GM18520 (cell line): Measurements from ENCODE around the gene RRAGD.
A peak's percentile ranks its signal among the peaks of the same experiment; 100 is the strongest.

ENCODE experiments used
- ATAC-seq: cut with Tn5 transposase; IDR thresholded peaks from one replicate; pipeline ENCODE4 v1.9.1; 2021; ENCODE audit not compliant: unreplicated experiment

The RRAGD gene

GRCh38 chr6:89378628-89379027 is 33.4 kb downstream of the RRAGD start:
- no peak for ATAC-seq

GRCh38 chr6:89375427-89376267 is 36.4 kb downstream of the RRAGD start:
- ATAC-seq = peak; percentile 74

GRCh38 chr6:89372506-89372901 is 39.6 kb downstream of the RRAGD start:
- peak; percentile 24 for ATAC-seq

- ATAC-seq = peak; percentile 47
Observed at GRCh38 chr6:89371849-89372505, 40.1 kb downstream of the RRAGD start.

GRCh38 chr6:89368999-89369398 is 43.1 kb downstream of the RRAGD start:
- ATAC-seq = no peak

- no peak for ATAC-seq
Observed at GRCh38 chr6:89368107-89368506, 44.0 kb downstream of the RRAGD start.

- no peak for ATAC-seq
Observed at GRCh38 chr6:89364586-89364985, 47.5 kb downstream of the RRAGD start.

GRCh38 chr6:89361171-89361570 is 50.9 kb downstream of the RRAGD start:
- no peak for ATAC-seq

GRCh38 chr6:89360415-89360999 is 51.6 kb downstream of the RRAGD start:
- peak; percentile 44 for ATAC-seq

- ATAC-seq = no peak
Observed at GRCh38 chr6:89359561-89359960, 52.5 kb downstream of the RRAGD start.

- peak; percentile 31 for ATAC-seq
Observed at GRCh38 chr6:89357390-89357789, 54.7 kb downstream of the RRAGD start.

GRCh38 chr6:89356642-89357170 is 55.4 kb downstream of the RRAGD start:
- ATAC-seq = no peak

GRCh38 chr6:89355511-89356194 is 56.4 kb downstream of the RRAGD start:
- no peak for ATAC-seq

GRCh38 chr6:89353702-89354392 is 58.2 kb downstream of the RRAGD start:
- ATAC-seq = no peak

GRCh38 chr6:89353118-89353556 is 58.9 kb downstream of the RRAGD start:
- no peak for ATAC-seq

GRCh38 chr6:89352278-89353117 is 59.6 kb downstream of the RRAGD start, which contains the start of gene UBE2J1:
UBE2J1 (minus strand) TSS chr6:89352722; CDS start chr6:89352569, 153 bp downstream.
- ATAC-seq = peak; percentile 43

- ATAC-seq = no peak
Observed at GRCh38 chr6:89351671-89352277, 60.3 kb downstream of the RRAGD start.

GRCh38 chr6:89350281-89350966 is 61.6 kb downstream of the RRAGD start:
- ATAC-seq = peak; percentile 23
